GM19455 (cell line): ENCODE results near the gene RAPGEF4.

ENCODE experiments used
- ATAC-seq: cut with Tn5 transposase; IDR thresholded peaks from one replicate; pipeline ENCODE4 v1.9.1; 2021; ENCODE audit not compliant: unreplicated experiment

Gene RAPGEF4

GRCh38 chr2:172735582-172736423, at the start of gene RAPGEF4:
Gene RAPGEF4, plus strand, starts transcription at chr2:172735845. Its CDS starts 139 bp downstream, at chr2:172735984.
- no peak for ATAC-seq

GRCh38 chr2:172693037-172693436, 42.6 kb upstream of the RAPGEF4 start:
- no peak for ATAC-seq

GRCh38 chr2:172693529-172694455, 41.9 kb upstream of the RAPGEF4 start:
- ATAC-seq: no peak

- no peak for ATAC-seq
These were observed 38.3 kb upstream of the RAPGEF4 start for GRCh38 chr2:172697296-172697695.

GRCh38 chr2:172698041-172698863, 37.4 kb upstream of the RAPGEF4 start:
- ATAC-seq: no peak

GRCh38 chr2:172701250-172701649, 34.4 kb upstream of the RAPGEF4 start:
- ATAC-seq: no peak

- ATAC-seq: no peak
These were observed 33.2 kb upstream of the RAPGEF4 start for GRCh38 chr2:172702451-172702850.

- no peak for ATAC-seq
These were observed 31.3 kb upstream of the RAPGEF4 start for GRCh38 chr2:172704072-172704936.

GRCh38 chr2:172705352-172705751, 30.3 kb upstream of the RAPGEF4 start:
- no peak for ATAC-seq

GRCh38 chr2:172708247-172708646, 27.4 kb upstream of the RAPGEF4 start:
- no peak for ATAC-seq

- no peak for ATAC-seq
These were observed 25.9 kb upstream of the RAPGEF4 start for GRCh38 chr2:172709566-172710291.

GRCh38 chr2:172710584-172711047, 25.0 kb upstream of the RAPGEF4 start:
- no peak for ATAC-seq

- no peak for ATAC-seq
These were observed 24.5 kb upstream of the RAPGEF4 start for GRCh38 chr2:172711110-172711509.

GRCh38 chr2:172712251-172712650, 23.4 kb upstream of the RAPGEF4 start:
- ATAC-seq: no peak

- no peak for ATAC-seq
These were observed 22.2 kb upstream of the RAPGEF4 start for GRCh38 chr2:172713365-172713875.

GRCh38 chr2:172722481-172722880, 13.2 kb upstream of the RAPGEF4 start:
- ATAC-seq: no peak

GRCh38 chr2:172723286-172723685, 12.4 kb upstream of the RAPGEF4 start:
- ATAC-seq: no peak

GRCh38 chr2:172724724-172725123, 10.9 kb upstream of the RAPGEF4 start:
- no peak for ATAC-seq

- ATAC-seq: no peak
These were observed 10.4 kb upstream of the RAPGEF4 start for GRCh38 chr2:172725284-172725683.
